Measurements from ENCODE around the gene RPS2.

The RPS2 gene

GRCh38 chr16:1980770-1981087 lies 16.1 kb upstream of the RPS2 start:
- DNase-seq, result no peak

- DNase-seq, result no peak
Measured at GRCh38 chr16:1980030-1980769, 15.6 kb upstream of the RPS2 start.

DNA sequence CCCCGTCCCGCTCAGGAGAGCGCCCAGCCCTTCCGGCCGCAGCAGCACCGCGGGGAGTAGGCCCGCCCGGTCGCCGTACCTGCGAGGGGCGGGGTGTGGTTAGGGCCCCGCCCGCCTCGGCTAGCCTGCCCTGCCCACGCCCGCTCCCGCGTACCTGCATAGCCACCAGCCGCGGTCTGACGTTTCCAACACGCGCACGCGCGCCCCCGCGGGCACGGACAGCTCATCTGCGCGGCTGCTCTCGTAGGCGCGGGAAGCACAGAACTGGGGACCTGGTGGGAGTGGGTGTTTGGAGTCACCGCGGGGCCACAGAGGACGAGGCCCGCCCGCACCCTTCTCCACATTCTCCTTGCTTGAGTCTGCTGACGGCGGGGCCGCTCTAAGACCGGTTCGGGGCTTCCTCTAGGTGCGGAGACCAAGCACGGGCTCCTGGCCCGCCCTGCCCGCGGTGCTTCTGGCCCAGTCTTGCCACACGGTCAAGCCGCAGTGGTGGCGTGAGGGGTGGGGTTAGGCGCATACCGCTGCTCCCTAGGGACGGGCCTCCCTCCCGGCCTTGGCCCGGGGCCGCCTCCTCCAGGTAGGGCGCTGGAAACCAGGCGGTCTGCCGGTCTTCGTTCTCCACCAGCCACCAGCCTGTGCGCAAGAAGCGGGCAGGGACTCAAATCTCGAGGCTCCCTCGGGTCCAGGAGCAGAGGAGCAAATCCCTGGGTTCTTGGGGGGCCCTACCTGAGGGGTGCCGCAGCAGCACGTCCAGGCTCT lies 14.8 kb upstream of the RPS2 start:
- DNase-seq, result no peak

- no peak for DNase-seq
Measured at GRCh38 chr16:1978476-1979120, 14.0 kb upstream of the RPS2 start.

DNA sequence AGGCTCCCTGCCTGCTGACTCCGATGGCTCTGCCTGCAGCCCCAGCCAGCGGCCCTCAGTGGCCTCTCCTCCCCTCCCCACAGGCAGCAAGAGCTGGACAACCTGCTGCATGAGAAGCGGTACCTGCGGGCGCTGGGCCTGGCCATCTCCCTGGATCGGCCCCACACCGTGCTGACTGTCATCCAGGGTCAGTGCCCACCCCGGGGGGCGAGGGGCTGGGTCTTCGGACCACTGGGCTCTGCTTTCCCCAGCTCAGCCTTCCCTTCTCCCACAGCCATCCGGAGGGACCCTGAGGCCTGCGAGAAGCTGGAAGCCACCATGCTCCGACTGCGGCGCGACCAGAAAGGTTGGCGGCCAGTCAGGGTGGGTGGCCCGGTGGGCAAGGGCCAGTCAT lies 13.2 kb upstream of the RPS2 start:
- DNase-seq, result no peak

- no peak for DNase-seq
Measured at GRCh38 chr16:1976951-1977874, 12.6 kb upstream of the RPS2 start.

DNA sequence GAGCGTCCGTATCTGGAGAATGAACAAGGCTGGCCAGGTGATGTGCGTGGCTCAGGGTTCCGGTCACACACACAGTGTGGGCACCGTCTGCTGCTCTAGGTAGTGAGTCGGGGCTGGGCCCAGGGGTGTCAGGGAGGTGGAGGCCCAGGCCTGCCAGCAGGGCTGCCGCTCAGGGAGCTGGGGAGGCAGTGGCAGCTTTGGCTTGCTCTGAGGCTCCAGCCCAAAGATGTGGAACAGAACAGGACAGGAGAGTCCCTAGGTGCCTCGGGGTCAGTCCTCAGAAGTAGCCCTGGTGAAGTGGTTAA lies 11.5 kb upstream of the RPS2 start:
- no peak for DNase-seq

DNA sequence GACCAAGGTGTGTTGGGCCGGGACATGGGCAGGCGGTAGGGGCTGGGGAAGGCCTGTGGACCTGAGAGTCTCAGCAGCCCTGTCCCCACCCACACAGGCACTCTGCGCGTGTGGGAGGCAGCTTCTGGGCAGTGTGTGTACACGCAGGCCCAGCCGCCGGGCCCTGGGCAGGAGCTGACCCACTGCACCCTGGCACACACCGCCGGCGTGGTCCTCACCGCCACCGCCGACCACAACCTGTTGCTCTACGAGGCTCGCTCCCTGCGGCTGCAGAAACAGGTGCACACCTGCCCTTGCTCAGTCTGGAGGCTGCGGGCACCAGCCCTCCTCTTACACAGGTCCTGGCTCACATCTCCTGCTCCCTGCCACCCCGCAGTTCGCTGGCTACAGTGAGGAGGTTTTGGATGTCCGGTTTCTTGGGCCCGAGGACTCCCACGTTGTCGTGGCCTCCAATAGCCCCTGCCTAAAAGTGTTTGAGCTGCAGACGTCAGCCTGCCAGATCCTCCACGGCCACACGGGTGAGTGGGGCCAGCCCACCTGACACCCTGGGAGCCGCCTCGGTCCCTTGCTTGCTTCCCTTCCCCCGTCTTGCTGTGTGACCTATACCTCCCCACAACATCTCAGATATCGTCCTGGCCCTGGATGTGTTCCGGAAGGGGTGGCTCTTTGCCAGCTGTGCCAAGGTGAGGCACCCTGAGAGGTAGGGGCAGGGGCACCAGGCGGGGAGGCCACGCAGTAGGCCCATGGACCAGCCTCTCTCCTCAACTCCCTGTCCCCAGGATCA lies 11.0 kb upstream of the RPS2 start:
- DNase-seq, result no peak

GRCh38 chr16:1974157-1975070 lies 9.8 kb upstream of the RPS2 start:
- no peak for DNase-seq

GRCh38 chr16:1973461-1974156 lies 9.0 kb upstream of the RPS2 start:
- DNase-seq, result no peak

- no peak for DNase-seq
Measured at GRCh38 chr16:1972490-1972877, 7.9 kb upstream of the RPS2 start.

DNA sequence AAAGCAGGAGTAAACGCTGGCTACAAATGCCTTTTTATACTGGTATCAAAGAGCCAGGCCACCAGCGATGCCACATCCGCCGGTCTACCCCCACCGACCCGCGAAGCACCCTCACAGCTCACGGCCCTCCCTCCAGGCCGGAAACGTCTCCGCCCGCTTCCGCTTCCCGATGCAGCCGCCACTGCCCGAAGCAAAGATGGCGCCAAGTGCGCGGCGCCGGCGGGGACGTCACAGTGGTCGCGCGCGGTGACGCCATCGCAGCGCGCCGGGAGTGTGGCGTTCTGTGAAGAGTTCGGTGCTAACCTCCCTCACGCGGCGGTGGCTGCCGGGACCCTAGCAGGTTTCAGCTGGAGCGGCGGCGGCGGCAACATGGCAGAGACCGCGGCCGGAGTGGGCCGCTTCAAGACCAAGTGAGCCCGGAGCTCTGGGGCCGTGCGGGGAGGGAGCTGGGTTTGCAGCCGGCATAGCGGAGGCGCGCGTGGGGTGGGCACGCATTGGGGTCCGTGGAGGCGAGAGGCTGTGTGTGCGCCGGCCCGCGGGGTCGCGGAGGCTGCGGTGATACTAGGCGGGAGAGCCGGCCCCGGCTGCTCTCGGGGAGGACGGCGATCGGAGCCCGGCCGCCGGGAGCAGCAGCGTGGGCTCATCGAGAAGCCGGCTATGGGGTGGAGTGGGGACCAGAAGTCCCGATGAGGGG lies 7.3 kb upstream of the RPS2 start, which contains the start of gene TBL3:
Gene TBL3 (plus strand): TSS at position 258 of the 694 bp plus-strand sequence. CDS start 112 bp downstream, at position 370.
- DNase-seq, result peak; percentile 97

- DNase-seq, result no peak
Measured at GRCh38 chr16:1968146-1968953, 3.7 kb upstream of the RPS2 start.

DNA sequence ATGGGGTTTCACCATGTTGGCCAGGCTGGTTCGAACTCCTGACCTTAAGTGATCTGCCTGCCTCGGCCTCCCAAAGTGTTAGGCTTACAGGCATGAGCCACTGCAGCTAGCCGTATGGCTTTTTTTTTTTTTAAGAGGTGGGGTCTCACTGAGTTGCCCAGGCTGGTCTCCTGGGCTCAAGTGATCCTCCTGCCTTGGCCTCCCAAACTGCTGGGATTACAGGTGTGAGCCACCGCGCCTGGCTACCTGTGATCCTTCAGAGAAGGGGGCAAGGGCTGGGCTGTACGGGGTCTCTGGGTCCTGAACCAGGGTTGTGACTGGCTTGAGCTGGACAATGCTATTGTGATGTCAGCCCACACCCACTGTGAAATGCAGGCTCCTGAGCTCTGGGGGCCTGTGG lies 1.8 kb upstream of the RPS2 start, which contains the start of gene RNF151:
Gene RNF151 (plus strand): TSS at position 397 of the 400 bp plus-strand sequence. CDS start 26 bp downstream, outside the sequence.
- no peak for DNase-seq

GRCh38 chr16:1965396-1966001 lies 873 bp upstream of the RPS2 start:
- no peak for DNase-seq

- DNase-seq, result no peak
Measured at GRCh38 chr16:1963806-1964505, 670 bp downstream of the RPS2 start.
